GM21825 (cell line): ENCODE data around the gene RITA1.

Experiments
- ATAC-seq: cut with Tn5 transposase; IDR thresholded peaks from one replicate; pipeline ENCODE4 v1.9.1; 2021; ENCODE audit warnings: mild to moderate bottlenecking, moderate library complexity; ENCODE audit not compliant: unreplicated experiment

Gene RITA1

GRCh38 chr12:113173081-113173698 lies 12.3 kb upstream of the RITA1 start:
- ATAC-seq, result peak; percentile 64

GRCh38 chr12:113174461-113175384 lies 10.8 kb upstream of the RITA1 start:
- peak; percentile 48 for ATAC-seq

- ATAC-seq, result no peak
Observed at GRCh38 chr12:113179023-113179422, 6.5 kb upstream of the RITA1 start.

GRCh38 chr12:113180333-113180732 lies 5.2 kb upstream of the RITA1 start:
- no peak for ATAC-seq

- no peak for ATAC-seq
Observed at GRCh38 chr12:113181975-113182374, 3.5 kb upstream of the RITA1 start.

GRCh38 chr12:113183030-113183589 lies 2.4 kb upstream of the RITA1 start:
- ATAC-seq, result no peak

- peak; percentile 40 for ATAC-seq
Observed at GRCh38 chr12:113184098-113184899, 1.2 kb upstream of the RITA1 start.

- peak; percentile 78 for ATAC-seq
Observed at GRCh38 chr12:113184900-113185179, 681 bp upstream of the RITA1 start.

- no peak for ATAC-seq
Observed at GRCh38 chr12:113186033-113186365, 478 bp downstream of the RITA1 start.

- no peak for ATAC-seq
Observed at GRCh38 chr12:113186666-113187325, 1.3 kb downstream of the RITA1 start.

GRCh38 chr12:113189361-113189760 lies 3.8 kb downstream of the RITA1 start:
- no peak for ATAC-seq

- ATAC-seq, result no peak
Observed at GRCh38 chr12:113190761-113191160, 5.2 kb downstream of the RITA1 start.

GRCh38 chr12:113191227-113191626 lies 5.7 kb downstream of the RITA1 start:
- ATAC-seq, result no peak

GRCh38 chr12:113194971-113195391 lies 9.5 kb downstream of the RITA1 start:
- no peak for ATAC-seq

- no peak for ATAC-seq
Observed at GRCh38 chr12:113195598-113195997, 10.1 kb downstream of the RITA1 start.

- ATAC-seq, result no peak
Observed at GRCh38 chr12:113196582-113196981, 11.1 kb downstream of the RITA1 start.

GRCh38 chr12:113196990-113197389 lies 11.5 kb downstream of the RITA1 start:
- no peak for ATAC-seq

- ATAC-seq, result no peak
Observed at GRCh38 chr12:113197518-113198077, 12.1 kb downstream of the RITA1 start.

GRCh38 chr12:113198296-113198695 lies 12.8 kb downstream of the RITA1 start:
- no peak for ATAC-seq

- no peak for ATAC-seq
Observed at GRCh38 chr12:113200021-113200797, 14.7 kb downstream of the RITA1 start.
